HG02970 (cell line): Measurements from ENCODE around the gene FILIP1.

Experiments used
- ATAC-seq: cut with Tn5 transposase; IDR thresholded peaks from one replicate; pipeline ENCODE4 v1.9.1; 2021; ENCODE audit warnings: mild to moderate bottlenecking, moderate library complexity, moderate number of reproducible peaks; ENCODE audit not compliant: unreplicated experiment, low FRiP score

Gene FILIP1

GRCh38 chr6:75497994-75498393 lies 4.4 kb upstream of the FILIP1 start:
- no peak for ATAC-seq

- ATAC-seq, result no peak
Measured at GRCh38 chr6:75495011-75495410, 1.4 kb upstream of the FILIP1 start.

GRCh38 chr6:75494290-75494689 lies 690 bp upstream of the FILIP1 start:
- no peak for ATAC-seq

GRCh38 chr6:75492386-75493153 lies 1.0 kb downstream of the FILIP1 start:
- no peak for ATAC-seq

DNA sequence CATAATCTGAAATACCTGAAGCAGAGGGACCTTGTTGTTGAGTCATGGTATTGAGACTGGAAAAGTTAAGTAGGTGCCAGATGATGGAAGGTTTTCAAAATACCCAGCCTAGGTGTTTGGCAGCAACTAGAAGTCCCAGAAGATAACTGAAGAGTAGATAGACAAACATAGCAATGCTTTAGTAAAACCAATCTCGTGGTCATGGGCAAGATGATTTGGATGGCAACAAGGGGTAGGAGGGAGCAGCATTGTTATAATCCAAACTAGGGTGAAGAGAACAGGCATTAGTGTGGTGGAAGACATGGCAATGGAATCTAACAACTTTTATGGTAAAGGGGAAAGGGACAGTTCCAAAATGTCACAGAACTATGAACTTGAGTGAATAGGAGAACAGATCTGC lies 2.3 kb downstream of the FILIP1 start:
- no peak for ATAC-seq

DNA sequence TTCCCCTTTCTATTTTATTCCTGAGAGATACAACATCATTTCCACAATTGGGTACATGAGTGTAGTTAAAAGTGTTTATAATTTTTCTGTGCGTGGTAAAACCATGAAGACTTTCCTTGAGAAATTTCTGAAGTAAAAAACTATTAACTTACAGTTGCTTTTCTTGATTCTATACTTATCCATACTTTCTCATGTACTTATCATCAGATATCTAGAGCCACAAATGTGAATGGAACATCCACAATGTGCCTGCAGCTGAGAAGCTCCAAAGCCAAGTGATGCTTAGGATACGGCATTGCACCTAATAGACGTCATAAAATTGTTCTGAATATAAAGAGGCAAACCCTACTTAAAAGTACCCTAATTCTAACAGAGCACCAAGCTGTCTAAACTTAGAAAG lies 2.9 kb downstream of the FILIP1 start:
- no peak for ATAC-seq

DNA sequence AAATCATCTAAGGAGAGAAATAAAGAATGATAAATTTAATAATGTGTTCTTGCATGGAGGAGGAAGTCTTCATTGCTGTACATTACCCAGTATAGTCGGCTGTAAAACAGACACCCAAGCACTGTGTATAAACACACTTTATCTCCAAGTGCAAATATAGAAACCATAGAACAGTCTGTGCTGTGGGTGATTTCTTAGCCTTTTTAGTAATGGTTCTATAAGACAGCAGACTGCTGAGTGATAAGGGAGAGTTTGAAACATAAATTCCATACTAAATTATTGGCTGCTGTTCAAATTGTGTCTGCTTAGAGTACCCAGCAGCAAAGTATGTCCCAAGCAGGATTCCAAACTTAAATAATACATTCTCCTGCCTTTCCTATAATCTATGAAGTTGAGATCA lies 4.6 kb downstream of the FILIP1 start:
- no peak for ATAC-seq

GRCh38 chr6:75488033-75488432 lies 5.6 kb downstream of the FILIP1 start:
- ATAC-seq, result no peak

DNA sequence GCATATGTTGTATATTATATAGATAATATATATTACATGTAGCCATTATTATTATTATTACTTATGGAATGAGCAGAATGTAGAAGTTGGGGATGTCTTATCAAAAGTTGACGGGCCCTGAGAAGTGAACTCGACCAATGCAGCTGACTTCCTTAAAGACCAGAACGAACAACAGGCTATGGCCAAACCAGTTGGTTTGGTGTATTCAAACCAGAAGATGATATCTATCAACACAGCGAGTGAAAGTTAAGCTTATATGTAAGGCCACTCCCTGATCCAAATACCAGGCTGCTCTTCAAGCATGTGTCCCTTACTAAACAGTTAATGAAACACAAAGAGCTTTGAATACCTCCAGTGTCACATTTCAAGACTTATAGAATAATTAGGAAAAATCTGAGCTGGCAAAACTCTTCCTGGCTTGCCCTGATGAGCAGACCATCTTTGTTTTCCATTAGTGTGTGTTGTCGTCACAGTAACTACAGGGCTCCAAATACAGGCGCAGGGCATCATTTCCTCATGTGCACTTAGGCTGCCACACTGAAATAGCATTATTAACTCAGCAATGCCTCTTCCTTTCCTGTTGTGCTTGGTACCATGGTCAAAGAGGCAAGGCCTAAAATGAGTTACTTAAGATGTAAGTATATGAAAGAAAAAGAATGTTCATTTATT lies 6.6 kb downstream of the FILIP1 start:
- ATAC-seq, result no peak

- peak; percentile 61 for ATAC-seq
Measured at GRCh38 chr6:75484535-75484934, 9.1 kb downstream of the FILIP1 start.

DNA sequence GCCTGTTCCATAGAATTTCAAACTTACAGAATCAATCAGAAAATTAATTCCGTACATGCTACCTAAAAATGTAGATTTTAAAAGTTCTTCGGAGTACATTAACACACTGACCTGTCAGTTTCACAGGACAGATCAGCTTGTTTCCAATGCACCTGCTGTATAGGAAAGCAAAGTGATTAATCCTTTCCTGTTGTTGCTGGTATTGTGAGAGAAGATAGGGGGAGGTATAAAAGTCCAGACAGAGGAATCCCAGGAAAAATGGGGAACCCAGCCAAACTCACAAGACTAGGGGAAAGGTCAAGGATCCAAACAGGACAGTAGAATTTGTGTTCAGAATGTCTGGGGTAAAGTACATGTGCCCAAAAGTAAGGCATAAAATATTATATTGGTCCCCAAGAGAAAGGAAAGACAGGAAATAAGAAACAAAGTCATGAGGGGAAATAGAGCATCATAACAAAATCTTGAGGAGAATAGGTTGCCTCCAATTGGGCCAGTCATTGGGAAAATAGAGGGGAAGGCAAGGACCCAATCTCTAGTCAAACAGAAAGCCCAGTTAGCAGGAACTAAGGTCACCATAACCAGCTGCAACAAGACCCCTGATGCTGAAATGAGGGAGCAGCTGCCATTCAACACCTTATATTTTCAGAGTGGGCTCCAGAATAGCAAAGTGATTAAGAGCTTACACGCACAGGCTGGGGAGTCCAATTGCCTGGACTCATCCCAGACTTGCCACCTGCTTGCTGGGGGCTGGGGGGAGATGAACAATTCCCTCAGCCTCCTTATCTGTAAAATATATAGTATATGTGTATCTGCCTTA lies 10.3 kb downstream of the FILIP1 start:
- ATAC-seq, result no peak

DNA sequence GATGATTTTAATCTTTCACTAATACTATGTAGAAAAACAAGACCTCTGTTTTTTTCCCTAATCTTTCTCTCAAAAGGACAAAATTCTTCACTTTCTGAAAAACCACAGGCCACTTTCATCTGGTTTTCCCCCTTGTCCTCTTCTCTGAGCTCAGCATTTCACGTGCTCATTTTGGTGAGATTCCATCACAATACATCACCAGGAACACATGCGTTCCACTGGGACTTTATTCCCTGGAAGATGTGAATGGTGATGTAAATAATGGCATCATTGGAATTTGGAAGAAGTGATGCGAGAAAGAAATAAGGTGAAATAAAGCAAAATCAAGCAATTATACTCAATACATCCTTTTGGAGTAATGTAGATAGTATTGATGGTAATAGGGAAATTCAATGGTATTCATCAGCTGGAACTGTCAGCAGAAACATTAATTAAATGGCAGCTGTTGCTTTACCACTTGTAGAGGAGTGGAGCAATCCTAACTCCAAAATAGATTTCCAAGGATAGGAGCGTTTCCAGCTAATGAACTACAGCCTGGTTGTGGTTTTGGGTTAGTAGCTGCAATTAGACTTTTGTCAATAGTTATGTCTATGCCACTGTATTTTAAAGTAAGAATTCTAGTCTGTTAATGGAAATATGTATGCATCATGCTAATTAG lies 11.5 kb downstream of the FILIP1 start:
- ATAC-seq, result no peak

- no peak for ATAC-seq
Measured at GRCh38 chr6:75481394-75481793, 12.2 kb downstream of the FILIP1 start.

GRCh38 chr6:75480425-75480824 lies 13.2 kb downstream of the FILIP1 start:
- ATAC-seq, result no peak

GRCh38 chr6:75479712-75480111 lies 13.9 kb downstream of the FILIP1 start:
- ATAC-seq, result no peak

- ATAC-seq, result no peak
Measured at GRCh38 chr6:75478929-75479328, 14.7 kb downstream of the FILIP1 start.

DNA sequence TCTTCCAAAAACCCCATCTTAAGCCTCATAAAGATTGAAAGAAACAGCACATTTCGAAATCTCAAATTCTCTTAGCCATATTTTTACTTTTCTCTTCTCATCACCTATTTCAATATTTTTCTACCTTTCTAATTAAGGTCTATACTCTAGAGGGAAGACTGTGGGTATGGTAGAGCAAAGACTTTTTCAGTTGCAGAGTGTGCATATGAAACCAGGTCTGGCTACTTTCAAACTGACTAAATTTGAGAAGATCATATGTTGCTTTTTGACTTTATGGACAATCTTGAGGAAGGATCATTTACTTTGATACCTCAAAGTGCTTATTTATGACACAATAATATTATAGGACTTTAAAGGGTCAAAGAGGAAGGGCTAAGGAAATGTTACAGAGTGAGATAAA lies 20.7 kb downstream of the FILIP1 start:
- no peak for ATAC-seq

- no peak for ATAC-seq
Measured at GRCh38 chr6:75467966-75468365, 25.6 kb downstream of the FILIP1 start.

- ATAC-seq, result no peak
Measured at GRCh38 chr6:75467284-75467683, 26.3 kb downstream of the FILIP1 start.

DNA sequence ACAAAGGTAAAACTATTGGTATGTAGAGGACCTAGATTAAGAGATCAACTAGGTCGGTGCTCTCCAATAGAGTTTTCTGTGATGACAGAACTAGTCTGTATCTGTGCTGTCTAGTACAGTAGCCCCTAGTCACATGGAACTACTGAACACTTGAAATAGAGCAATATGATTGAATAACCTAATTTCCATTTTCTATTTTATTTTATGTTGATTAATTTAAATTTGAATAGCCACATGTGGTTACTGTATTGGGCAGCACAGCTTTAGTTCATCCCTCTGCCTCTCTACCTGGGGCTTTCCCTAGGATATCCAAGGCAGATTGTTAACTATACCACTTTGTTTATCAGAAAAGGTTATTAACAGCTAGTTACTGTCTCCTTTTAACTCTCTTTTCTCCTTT lies 27.0 kb downstream of the FILIP1 start:
- no peak for ATAC-seq

DNA sequence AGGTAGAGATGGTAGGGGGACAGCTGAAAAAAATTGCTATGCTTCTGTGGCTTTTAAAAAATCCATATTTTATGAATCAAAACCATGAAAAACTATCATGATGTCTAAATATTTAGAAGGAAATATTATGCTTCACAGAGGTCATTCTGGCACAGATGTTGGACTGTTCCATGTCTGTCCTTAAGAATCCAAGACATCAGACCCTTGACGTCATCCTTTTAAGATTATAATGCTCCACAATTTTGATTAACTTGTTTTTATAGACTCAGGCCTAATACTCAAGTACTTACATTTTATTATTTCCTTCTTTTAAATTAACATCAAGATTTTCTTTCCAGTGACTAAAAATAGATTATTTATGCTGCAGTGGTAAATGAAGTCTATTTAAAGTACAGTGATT lies 29.7 kb downstream of the FILIP1 start:
- ATAC-seq, result no peak
